ENCODE measurements around the gene PM20D2.

The PM20D2 gene

GRCh38 chr6:89184344-89184743, 38.5 kb downstream of the PM20D2 start:
- no peak for DNase-seq (ENCODE audit: insufficient read length, low spot score)
- no peak for FAIRE-seq
- no peak for TF ChIP-seq CTCF (IDR thresholded peaks at IDR 0.05; ENCODE audit: insufficient read depth, missing control alignments)

- no peak for FAIRE-seq
- no peak for TF ChIP-seq CTCF (IDR thresholded peaks at IDR 0.05; ENCODE audit: insufficient read depth, missing control alignments)
- no peak for DNase-seq (ENCODE audit: insufficient read length, low spot score)
Observed at GRCh38 chr6:89186762-89187161, 40.9 kb downstream of the PM20D2 start.

GRCh38 chr6:89187504-89187903, 41.6 kb downstream of the PM20D2 start:
- DNase-seq (ENCODE audit: insufficient read length, low spot score) (no peak), FAIRE-seq (no peak)
- TF ChIP-seq CTCF (IDR thresholded peaks at IDR 0.05; ENCODE audit: insufficient read depth, missing control alignments), result no peak

GRCh38 chr6:89190741-89191140, 44.9 kb downstream of the PM20D2 start:
- DNase-seq (ENCODE audit: insufficient read length, low spot score), result no peak
- no peak for FAIRE-seq
- no peak for TF ChIP-seq CTCF (IDR thresholded peaks at IDR 0.05; ENCODE audit: insufficient read depth, missing control alignments)

- DNase-seq (ENCODE audit: insufficient read length, low spot score) (no peak), FAIRE-seq (no peak)
- TF ChIP-seq CTCF (IDR thresholded peaks at IDR 0.05; ENCODE audit: insufficient read depth, missing control alignments), result no peak
Observed at GRCh38 chr6:89194559-89194958, 48.7 kb downstream of the PM20D2 start.

GRCh38 chr6:89197141-89197540, 51.3 kb downstream of the PM20D2 start:
- DNase-seq (ENCODE audit: insufficient read length, low spot score) (no peak), FAIRE-seq (no peak)

GRCh38 chr6:89198235-89198634, 52.4 kb downstream of the PM20D2 start:
- DNase-seq (ENCODE audit: insufficient read length, low spot score) (no peak), FAIRE-seq (no peak)
- no peak for TF ChIP-seq CTCF (IDR thresholded peaks at IDR 0.05; ENCODE audit: insufficient read depth, missing control alignments)

More at GRCh38 chr6:89197141-89197540, 51.3 kb downstream of the PM20D2 start:
- TF ChIP-seq CTCF (IDR thresholded peaks at IDR 0.05; ENCODE audit: insufficient read depth, missing control alignments), result no peak

Measured in D721Med (cell line).